CD8-positive, alpha-beta memory T cell (primary cell): Measurements from ENCODE around the gene OR5K4. TPM values are rescaled to one million over a fixed set of nuclear protein-coding genes. Genes with fewer than 3 reads are reported as not detected.

Experiments used
- CTCF ChIA-PET: fragments of 350-600 bp; sonication (Branson Sonifier 250); formaldehyde crosslinking; loops from one replicate; lab custom pipeline; 2021; ENCODE audit warnings: antibody characterized with exemption; lab: Charles Lee
- POLR2A ChIA-PET: fragments of 350-600 bp; sonication (Branson Sonifier 250); formaldehyde crosslinking; loops from one replicate; lab custom pipeline; 2021; ENCODE audit warnings: antibody characterized with exemption; lab: Charles Lee
- DNase-seq, 5 donors: peaks; one replicate each; pipeline versions ENCODE4 v3.0.0 to v3.0.0-alpha.2; 2020 to 2022; ENCODE audit warnings: mixed read lengths in 1 of 5
- H3K27ac ChIP-seq: one replicate; pipeline ENCODE4 v1.7.0; 2013; ENCODE audit warnings: low read depth, mild to moderate bottlenecking, low read length, moderate library complexity
- H3K27me3 ChIP-seq: 2 replicates; pipeline ENCODE4 v1.7.0; 2013; ENCODE audit warnings: low read length, mild to moderate bottlenecking; ENCODE audit not compliant: insufficient read depth, poor library complexity, severe bottlenecking
- H3K36me3 ChIP-seq: 2 replicates; pipeline ENCODE4 v1.7.0; 2013; ENCODE audit warnings: mild to moderate bottlenecking, low read length, moderate library complexity; ENCODE audit not compliant: insufficient read depth
- H3K4me1 ChIP-seq: 2 replicates; pipeline ENCODE4 v1.7.0; 2013; ENCODE audit warnings: mild to moderate bottlenecking, low read length, moderate library complexity; ENCODE audit not compliant: insufficient read depth
- H3K4me3 ChIP-seq: 2 replicates; pipeline ENCODE4 v1.7.0; 2013; ENCODE audit warnings: mild to moderate bottlenecking, low read length
- H3K9me3 ChIP-seq: 2 replicates; pipeline ENCODE4 v1.7.0; 2013; ENCODE audit warnings: mild to moderate bottlenecking, low read length
- H3K27ac Mint-ChIP-seq, 8 donors: one replicate each; pipeline ENCODE4 v1.8.0; 2020 to 2021; ENCODE audit warnings: mixed read lengths in 8 of 8, mild to moderate bottlenecking in 6 of 8, inconsistent platforms in 3 of 8, moderate library complexity in 3 of 8
- H3K27me3 Mint-ChIP-seq, 2 donors: one replicate each; pipeline ENCODE4 v1.8.0; 2020 to 2021; ENCODE audit warnings: mixed read lengths in 2 of 2, mild to moderate bottlenecking in 1 of 2, moderate library complexity in 1 of 2
- H3K36me3 Mint-ChIP-seq, 3 donors: one replicate each; pipeline ENCODE4 v1.8.0; 2020 to 2021; ENCODE audit warnings: mixed read lengths in 3 of 3, inconsistent platforms in 1 of 3, mild to moderate bottlenecking in 1 of 3
- H3K4me1 Mint-ChIP-seq, 3 donors: one replicate each; pipeline ENCODE4 v1.8.0; 2020 to 2021; ENCODE audit warnings: mixed read lengths in 3 of 3, inconsistent platforms in 1 of 3, mild to moderate bottlenecking in 1 of 3
- H3K4me3 Mint-ChIP-seq, 7 donors: one replicate each; pipeline ENCODE4 v1.8.0; 2020 to 2021; ENCODE audit warnings: mixed read lengths in 7 of 7, mild to moderate bottlenecking in 6 of 7, moderate library complexity in 4 of 7, inconsistent platforms in 2 of 7
- H3K9me3 Mint-ChIP-seq, 5 donors: one replicate each; pipeline ENCODE4 v1.8.0; 2020 to 2022; ENCODE audit warnings: mixed read lengths in 5 of 5, mild to moderate bottlenecking in 3 of 5, moderate library complexity in 2 of 5, inconsistent platforms in 1 of 5
- polyA plus RNA-seq: library from polyadenylated mRNA; unstranded; fragments of 300-500 nt; fragmentation: Illumina TruSeq; gene quantifications from one replicate; pipeline ENCODE4 v1.2.3, GENCODE V29; 2021
- total RNA-seq, 2 experiments: library from RNA; stranded (reverse); gene quantifications; one replicate each; pipeline ENCODE4 v1.2.3, GENCODE V29; 2021

The OR5K4 gene
- total and polyA plus RNA-seq, 3 experiments from 2014 or later: not detected

DNA sequence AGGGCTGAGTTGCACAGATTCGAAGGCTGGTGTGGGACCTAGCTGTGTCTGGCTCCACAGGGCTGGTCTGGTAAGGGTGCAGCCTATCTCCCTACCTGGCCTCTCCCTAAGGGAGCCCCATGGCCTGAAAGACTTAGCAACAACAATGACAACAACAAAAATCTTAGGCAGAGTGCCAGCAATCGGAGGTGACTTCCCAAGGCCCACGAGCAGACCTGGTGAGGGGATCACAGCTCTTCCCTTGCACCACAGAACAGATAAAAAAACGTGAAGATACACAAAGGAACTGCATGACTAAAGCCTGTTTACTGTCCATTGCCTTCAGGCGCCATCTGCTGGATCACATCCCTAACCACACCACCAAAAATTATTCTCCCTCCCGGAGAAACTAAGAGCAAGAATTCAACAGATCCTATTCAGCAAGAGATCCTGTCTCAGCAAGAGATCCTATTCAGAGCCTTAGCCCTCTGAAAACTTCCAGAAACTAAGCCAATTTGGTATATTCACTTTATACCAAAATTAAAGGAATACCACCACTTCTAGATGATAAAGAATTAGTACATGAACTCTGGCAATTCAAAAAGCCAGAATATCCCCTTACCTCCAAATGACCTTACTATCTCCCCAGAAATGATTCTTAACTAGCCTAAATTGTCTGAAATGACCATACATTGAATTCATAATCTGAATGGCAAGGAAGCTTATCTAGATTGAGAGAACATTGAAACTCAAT, 24.1 kb upstream of the OR5K4 start:
- Histone ChIP-seq H3K9me3 (no peaks in the 10 kb centered on the region), H3K4me1 (no peaks in the 10 kb centered on the region), H3K36me3 (no peaks in the 10 kb centered on the region), H3K4me3 (no peak overlapping the region), H3K27me3 (no peaks in the 10 kb centered on the region), H3K27ac (no peak overlapping the region)
- Mint-ChIP-seq H3K4me1 (peaks cover 3 to 6% (median 5%) of the 10 kb centered on the region in 3 donors), H3K9me3 (no peaks in the 10 kb centered on the region), H3K36me3 (no peaks in the 10 kb centered on the region), H3K27ac (peak overlapping the region in 1 of 8 donors; percentile 2), H3K4me3 (no peak overlapping the region), H3K27me3 (peaks cover 4 to 7% of the 10 kb centered on the region in 2 donors)
- peak in 4 of 5 donors; percentile 11 to 61 (median 22) for DNase-seq
- ChIA-PET CTCF (interaction anchor here (0.7 to 2.9 kb wide), 10 partner anchors 10 to 304 kb away, joined by 3 to 14 read pairs (median 6); partner anchors contain the start of gene CPOX), POLR2A (no interaction called here)

DNA sequence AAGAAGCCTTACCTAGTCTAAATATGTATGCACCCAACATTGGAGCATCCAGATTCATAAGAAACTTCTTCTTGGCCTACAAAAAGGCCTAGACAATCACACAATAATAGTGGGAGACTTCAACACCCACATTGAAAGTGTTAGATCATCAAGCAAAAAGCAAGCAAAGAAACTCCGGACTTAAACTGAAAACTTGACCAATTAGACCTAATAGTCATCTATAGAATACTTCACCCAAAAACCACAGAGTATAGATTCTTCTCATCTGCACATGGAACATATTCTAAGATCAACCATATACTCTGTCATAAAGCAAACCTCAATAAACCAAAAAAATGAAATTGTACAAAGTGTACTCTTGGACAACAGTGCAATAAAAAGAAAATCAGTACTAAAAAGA, 22.3 kb upstream of the OR5K4 start:
- Mint-ChIP-seq H3K9me3 (no peaks in the 10 kb centered on the region), H3K27ac (no peak overlapping the region), H3K4me3 (no peak overlapping the region), H3K4me1 (peaks cover 3 to 6% (median 5%) of the 10 kb centered on the region in 3 donors), H3K27me3 (peaks cover 4 to 9% of the 10 kb centered on the region in 2 donors), H3K36me3 (no peaks in the 10 kb centered on the region)
- no peak for DNase-seq
- Histone ChIP-seq H3K9me3 (no peaks in the 10 kb centered on the region), H3K36me3 (no peaks in the 10 kb centered on the region), H3K4me1 (no peaks in the 10 kb centered on the region), H3K27ac (no peak overlapping the region), H3K4me3 (no peak overlapping the region), H3K27me3 (no peaks in the 10 kb centered on the region)
- CTCF ChIA-PET: no interaction called here
- POLR2A ChIA-PET: no interaction called here

DNA sequence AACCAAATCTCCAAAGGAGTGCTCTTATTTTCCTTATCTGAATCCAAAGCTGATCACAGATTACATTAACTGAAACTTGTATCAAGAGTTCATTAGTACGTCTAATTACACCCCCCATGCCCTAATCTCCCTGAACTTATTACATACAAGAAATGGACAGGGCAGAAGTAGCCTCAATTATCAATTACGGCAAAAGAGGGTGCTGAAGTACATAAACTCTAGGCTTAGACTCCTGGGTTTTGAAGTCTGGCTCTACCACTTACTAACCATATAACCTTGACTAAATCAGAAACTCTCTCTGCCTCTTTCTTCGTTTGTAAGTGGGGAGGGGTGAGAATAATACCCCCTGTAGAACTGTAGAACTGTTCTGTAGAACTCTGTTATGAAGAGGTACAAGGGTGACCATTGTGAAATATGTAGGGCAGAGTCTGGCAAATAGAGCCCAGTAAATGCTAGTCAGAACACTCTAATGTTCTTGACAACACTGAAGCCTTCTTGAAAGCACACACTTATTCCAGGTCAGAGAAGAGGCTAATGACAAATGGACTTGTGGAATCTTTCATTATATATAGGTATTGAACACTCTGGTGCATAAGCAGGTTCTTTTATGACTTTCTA, 19.6 kb upstream of the OR5K4 start:
- H3K36me3 ChIP-seq: no peaks in the 10 kb centered on the region
- Mint-ChIP-seq H3K4me3 (no peak overlapping the region), H3K27me3 (peaks cover 4 to 6% of the 10 kb centered on the region in 2 donors), H3K9me3 (no peaks in the 10 kb centered on the region), H3K4me1 (peaks cover 3 to 6% (median 5%) of the 10 kb centered on the region in 3 donors), H3K27ac (peak overlapping the region in 1 of 8 donors; percentile 52), H3K36me3 (no peaks in the 10 kb centered on the region)
- no peaks in the 10 kb centered on the region for H3K4me1 ChIP-seq
- H3K9me3 ChIP-seq: no peaks in the 10 kb centered on the region
- H3K27me3 ChIP-seq: no peaks in the 10 kb centered on the region
- H3K4me3 ChIP-seq: no peak overlapping the region
- POLR2A ChIA-PET: no interaction called here
- no peak for DNase-seq
- H3K27ac ChIP-seq: no peak overlapping the region
- CTCF ChIA-PET: no interaction called here

- ChIA-PET CTCF (interaction anchor here (2.0 kb wide), 1 partner anchor 10 kb away, joined by 11 read pairs; no protein-coding TSS in a partner anchor), POLR2A (no interaction called here)
- Histone ChIP-seq H3K27ac (no peak overlapping the region), H3K36me3 (no peaks in the 10 kb centered on the region), H3K4me1 (no peaks in the 10 kb centered on the region), H3K27me3 (no peaks in the 10 kb centered on the region), H3K9me3 (no peaks in the 10 kb centered on the region), H3K4me3 (no peak overlapping the region)
- Mint-ChIP-seq H3K36me3 (no peaks in the 10 kb centered on the region), H3K4me3 (no peak overlapping the region), H3K27ac (no peak overlapping the region), H3K4me1 (peaks cover 4 to 6% (median 4%) of the 10 kb centered on the region in 3 donors), H3K9me3 (no peaks in the 10 kb centered on the region), H3K27me3 (peaks cover 0 to 6% of the 10 kb centered on the region in 2 donors)
- DNase-seq: no peak
Measured at GRCh38 chr3:98339031-98339430, 14.6 kb upstream of the OR5K4 start.

DNA sequence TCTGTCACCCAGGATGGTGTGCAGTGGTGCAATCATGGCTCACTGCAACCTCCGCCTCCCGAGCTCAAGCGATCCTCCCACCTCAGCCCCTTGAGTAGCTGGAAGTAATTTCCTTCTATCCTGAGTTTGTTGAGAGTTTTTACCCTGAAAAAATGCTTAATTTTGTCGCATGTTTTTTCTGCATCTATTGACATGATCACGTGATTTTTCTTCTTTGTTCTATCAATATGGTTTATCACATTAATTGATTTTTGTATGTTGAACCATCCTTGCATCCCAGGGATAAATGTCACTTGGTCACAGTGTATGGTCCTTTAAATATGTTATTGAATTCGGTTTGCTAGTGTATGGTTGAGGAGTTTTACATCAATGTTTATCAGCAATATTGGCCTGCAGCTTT, 11.9 kb upstream of the OR5K4 start:
- Histone ChIP-seq H3K4me3 (no peak overlapping the region), H3K9me3 (no peaks in the 10 kb centered on the region), H3K4me1 (no peaks in the 10 kb centered on the region), H3K27me3 (no peaks in the 10 kb centered on the region), H3K27ac (no peak overlapping the region), H3K36me3 (no peaks in the 10 kb centered on the region)
- no peak overlapping the region for H3K4me3 Mint-ChIP-seq
- peaks cover 4 to 6% (median 6%) of the 10 kb centered on the region in 3 donors for H3K4me1 Mint-ChIP-seq
- ChIA-PET CTCF (no interaction called here), POLR2A (no interaction called here)
- peaks cover 0 to 4% of the 10 kb centered on the region in 2 donors for H3K27me3 Mint-ChIP-seq
- no peak for DNase-seq
- H3K36me3 Mint-ChIP-seq: no peaks in the 10 kb centered on the region
- H3K9me3 Mint-ChIP-seq: no peaks in the 10 kb centered on the region
- no peak overlapping the region for H3K27ac Mint-ChIP-seq

- Histone ChIP-seq H3K4me1 (no peaks in the 10 kb centered on the region), H3K4me3 (no peak overlapping the region), H3K27ac (no peak overlapping the region), H3K36me3 (no peaks in the 10 kb centered on the region), H3K9me3 (no peaks in the 10 kb centered on the region), H3K27me3 (no peaks in the 10 kb centered on the region)
- peaks cover 4 to 9% of the 10 kb centered on the region in 2 donors for H3K27me3 Mint-ChIP-seq
- CTCF ChIA-PET: interaction anchor here (1.3 to 1.7 kb wide), 2 partner anchors 15 to 229 kb away, joined by 5 read pairs; no protein-coding TSS in a partner anchor
- no peaks in the 10 kb centered on the region for H3K9me3 Mint-ChIP-seq
- peak overlapping the region in 2 of 8 donors; percentile 5 to 48 for H3K27ac Mint-ChIP-seq
- H3K4me3 Mint-ChIP-seq: no peak overlapping the region
- no peaks in the 10 kb centered on the region for H3K36me3 Mint-ChIP-seq
- POLR2A ChIA-PET: no interaction called here
- peaks cover 4 to 6% (median 6%) of the 10 kb centered on the region in 3 donors for H3K4me1 Mint-ChIP-seq
- DNase-seq: peak in 1 of 5 donors; percentile 16
Measured at GRCh38 chr3:98343647-98344507, 9.8 kb upstream of the OR5K4 start.

GRCh38 chr3:98350082-98350481, 3.6 kb upstream of the OR5K4 start:
- Mint-ChIP-seq H3K27me3 (peaks cover 3 to 9% of the 10 kb centered on the region in 2 donors), H3K4me3 (no peak overlapping the region), H3K36me3 (no peaks in the 10 kb centered on the region), H3K27ac (no peak overlapping the region), H3K4me1 (no peaks in the 10 kb centered on the region), H3K9me3 (no peaks in the 10 kb centered on the region)
- ChIA-PET CTCF (no interaction called here), POLR2A (no interaction called here)
- H3K36me3 ChIP-seq: no peaks in the 10 kb centered on the region
- DNase-seq: no peak
- H3K4me1 ChIP-seq: no peaks in the 10 kb centered on the region
- no peaks in the 10 kb centered on the region for H3K27me3 ChIP-seq
- no peak overlapping the region for H3K27ac ChIP-seq
- no peak overlapping the region for H3K4me3 ChIP-seq
- H3K9me3 ChIP-seq: no peaks in the 10 kb centered on the region
